GM12864 (cell line): Measurements from ENCODE around the gene SLC35F4.

Experiments used
- DNase-seq: peaks from one replicate; pipeline ENCODE4 v3.0.0-alpha.2; 2011; ENCODE audit warnings: low read depth
- H3K4me3 ChIP-seq: 2 replicates; pipeline ENCODE4 v1.5.1; 2011; ENCODE audit warnings: mild to moderate bottlenecking, low read depth, low read length, control low read depth
- CTCF ChIP-seq: IDR thresholded peaks from 2 replicates; pipeline ENCODE4 v1.5.1; 2011; ENCODE audit warnings: low read depth, mild to moderate bottlenecking, moderate library complexity, low read length, control low read depth, inconsistent platforms; ENCODE audit errors: missing control alignments

SLC35F4 gene

GRCh38 chr14:57854571-57854970, 11.3 kb downstream of the SLC35F4 start:
- no peak for DNase-seq
- no peak overlapping the region for H3K4me3 ChIP-seq
- TF ChIP-seq CTCF = no peak

- no peak for DNase-seq
- TF ChIP-seq CTCF = no peak
- no peak overlapping the region for H3K4me3 ChIP-seq
These were observed 14.5 kb downstream of the SLC35F4 start for GRCh38 chr14:57851354-57851753.

GRCh38 chr14:57848786-57849185, 17.1 kb downstream of the SLC35F4 start:
- no peak overlapping the region for H3K4me3 ChIP-seq
- no peak for TF ChIP-seq CTCF
- DNase-seq = no peak

- H3K4me3 ChIP-seq = no peak overlapping the region
- TF ChIP-seq CTCF = no peak
- no peak for DNase-seq
These were observed 17.5 kb downstream of the SLC35F4 start for GRCh38 chr14:57848353-57848752.

GRCh38 chr14:57847706-57848105, 18.2 kb downstream of the SLC35F4 start:
- no peak for TF ChIP-seq CTCF
- DNase-seq = no peak
- H3K4me3 ChIP-seq = no peak overlapping the region

GRCh38 chr14:57847096-57847495, 18.8 kb downstream of the SLC35F4 start:
- TF ChIP-seq CTCF = no peak
- H3K4me3 ChIP-seq = no peak overlapping the region
- DNase-seq = no peak

- no peak for TF ChIP-seq CTCF
- H3K4me3 ChIP-seq = no peak overlapping the region
- no peak for DNase-seq
These were observed 19.3 kb downstream of the SLC35F4 start for GRCh38 chr14:57846596-57846995.
